Sigmoid colon (tissue), 7 donors: Measurements from ENCODE around the gene CLN6. TPM values are rescaled to one million over a fixed set of nuclear protein-coding genes. Genes with fewer than 3 reads are reported as not detected.

Source experiments
- DNase-seq: peaks from one replicate; pipeline ENCODE4 v3.0.0-alpha.2; 2019
- H3K27ac ChIP-seq, 4 donors: fragments of 200-600 bp; sonication (generic); one replicate each; pipeline ENCODE4 v1.5.1; 2016 to 2019; ENCODE audit warnings: mild to moderate bottlenecking in 1 of 4
- H3K27me3 ChIP-seq, 3 donors: fragments of 200-600 bp; sonication (generic); one replicate each; pipeline ENCODE4 v1.5.1; 2019; ENCODE audit warnings: mild to moderate bottlenecking in 1 of 3
- H3K36me3 ChIP-seq, 4 donors: fragments of 200-600 bp; sonication (generic); one replicate each; pipeline ENCODE4 v1.5.1; 2016 to 2019
- H3K4me1 ChIP-seq, 4 donors: fragments of 200-600 bp; sonication (generic); one replicate each; pipeline ENCODE4 v1.5.1; 2017 to 2019
- H3K4me3 ChIP-seq, 4 donors: fragments of 200-600 bp; sonication (generic); one replicate each; pipeline ENCODE4 v1.5.1; 2017 to 2019; ENCODE audit warnings: mild to moderate bottlenecking in 2 of 4, moderate library complexity in 1 of 4
- H3K9me3 ChIP-seq, 4 donors: fragments of 200-600 bp in 3 of 4; sonication (generic) in 3 of 4; one replicate each; pipeline versions ENCODE4 v1.5.1 to v1.6.1; 2013 to 2019
- CTCF ChIP-seq, 4 experiments: fragments of 450-650 bp in 3 of 4; fragments of 200-600 bp in 1 of 4; IDR thresholded peaks; one replicate each; pipeline ENCODE4 v1.5.1; 2016 to 2019; ENCODE audit warnings: antibody characterized with exemption in 4 of 4, mild to moderate bottlenecking in 3 of 4, moderate library complexity in 2 of 4
- EP300 ChIP-seq, 4 donors: sonication (generic); formaldehyde crosslinking; IDR thresholded peaks; one replicate each; pipeline ENCODE4 v1.6.1; 2017; ENCODE audit warnings: antibody characterized with exemption in 4 of 4
- POLR2A ChIP-seq, 2 donors: fragments of 450-650 bp; IDR thresholded peaks; one replicate each; pipeline ENCODE4 v1.6.1; 2016; ENCODE audit warnings: antibody characterized with exemption in 2 of 2, mild to moderate bottlenecking in 2 of 2, moderate library complexity in 2 of 2
- POLR2AphosphoS5 ChIP-seq, 4 donors: sonication (generic); formaldehyde crosslinking; IDR thresholded peaks; one replicate each; pipeline ENCODE4 v1.6.1; 2017; ENCODE audit warnings: antibody characterized with exemption in 4 of 4
- WGBS, 2 donors: extraction: QIAGEN DNeasy Blood & Tissue Kit; methylation state at CpG; one replicate each; pipeline ENCODE4 v1.1.7; 2013; 5-methylcytosine and 5-hydroxymethylcytosine counted together
- intact Hi-C: fragments of 100-400 bp; cut with DNase I; formaldehyde crosslinking; loops from one replicate; pipeline ENCODE4 v1.15.1; 2023
- polyA plus RNA-seq, 3 donors: library from polyadenylated mRNA; stranded (reverse); fragments of 200-250 nt; gene quantifications; one replicate each; pipeline ENCODE4 v1.2.3, GENCODE V29; 2013
- total RNA-seq, 4 donors: library from RNA; depleted of rRNA; stranded (reverse); fragments of >200 nt; gene quantifications; one replicate each; pipeline ENCODE4 v1.1.0, GENCODE V29; 2016
- donor health status: healthy with polysubstance abuse.
- donor health status: Bipolar disorder and iron deficiency.
- donor health status: healthy.

The CLN6 gene
- total and polyA plus RNA-seq, 7 donors = 5.4 to 43.3 (median 10.4) TPM

GRCh38 chr15:68210821-68211655 lies 18.5 kb downstream of the CLN6 start:
- Histone ChIP-seq H3K27me3 (no peaks in the 10 kb centered on the region), H3K27ac (peak overlapping the region in 3 of 4 donors; percentile 32 to 60 (median 54)), H3K4me3 (peak overlapping the region in 3 of 4 donors; percentile 27 to 37 (median 35)), H3K9me3 (no peaks in the 10 kb centered on the region), H3K4me1 (peaks cover 0 to 20% (median 18%) of the 10 kb centered on the region in 4 donors), H3K36me3 (peaks cover 0 to under 1% (median 0%) of the 10 kb centered on the region in 4 donors)
- peak; percentile 87 for DNase-seq
- intact Hi-C loops = loop anchor here (2.0 to 10.0 kb wide), 2 partner anchors 156 to 348 kb away; partner anchors contain the start of gene PIAS1
- WGBS, 2 donors = 45 to 57% methylated on average over 23 of the region's 23 CpGs
- peak; percentile 93 to 97 (median 94) for TF ChIP-seq CTCF (IDR thresholded peaks at IDR 0.05)
- peak in 1 of 4 donors; percentile 43 for TF ChIP-seq POLR2AphosphoS5 (IDR thresholded peaks at IDR 0.05)
- no peak for TF ChIP-seq EP300 (IDR thresholded peaks at IDR 0.05)
- TF ChIP-seq POLR2A (IDR thresholded peaks at IDR 0.05) = no peak

GRCh38 chr15:68210409-68210756 lies 19.1 kb downstream of the CLN6 start:
- Histone ChIP-seq H3K4me1 (peaks cover 0 to 26% (median 24%) of the 10 kb centered on the region in 4 donors), H3K4me3 (peak overlapping the region in 3 of 4 donors; percentile 27 to 37 (median 35)), H3K27me3 (no peaks in the 10 kb centered on the region), H3K36me3 (no peaks in the 10 kb centered on the region), H3K27ac (peak overlapping the region in 3 of 4 donors; percentile 32 to 60 (median 54)), H3K9me3 (no peaks in the 10 kb centered on the region)
- intact Hi-C loops = loop anchor here (2.0 to 10.0 kb wide), 2 partner anchors 156 to 348 kb away; partner anchors contain the start of gene PIAS1
- no peak for TF ChIP-seq POLR2AphosphoS5 (IDR thresholded peaks at IDR 0.05)
- TF ChIP-seq POLR2A (IDR thresholded peaks at IDR 0.05) = no peak
- no peak for TF ChIP-seq CTCF (IDR thresholded peaks at IDR 0.05)
- no peak for DNase-seq
- WGBS, 2 donors = 79 to 82% methylated on average over 9 of the region's 9 CpGs

GRCh38 chr15:68209735-68210408 lies 19.7 kb downstream of the CLN6 start:
- WGBS, 2 donors = 57 to 76% methylated on average over 13 of the region's 13 CpGs
- Histone ChIP-seq H3K4me1 (peaks cover 0 to 31% (median 29%) of the 10 kb centered on the region in 4 donors), H3K27ac (peak overlapping the region in 1 of 4 donors; percentile 60), H3K27me3 (no peaks in the 10 kb centered on the region), H3K9me3 (no peaks in the 10 kb centered on the region), H3K4me3 (no peak overlapping the region), H3K36me3 (no peaks in the 10 kb centered on the region)
- intact Hi-C loops = loop anchor here (2.0 to 10.0 kb wide), 3 partner anchors 155 to 665 kb away; partner anchors contain the start of genes MAP2K5 and PIAS1
- DNase-seq = peak; percentile 62
- TF ChIP-seq CTCF (IDR thresholded peaks at IDR 0.05) = no peak
- TF ChIP-seq POLR2AphosphoS5 (IDR thresholded peaks at IDR 0.05) = no peak
- TF ChIP-seq EP300 (IDR thresholded peaks at IDR 0.05) = no peak
- no peak for TF ChIP-seq POLR2A (IDR thresholded peaks at IDR 0.05)

- Histone ChIP-seq H3K9me3 (no peaks in the 10 kb centered on the region), H3K27me3 (no peaks in the 10 kb centered on the region), H3K4me1 (peaks cover 0 to 37% (median 35%) of the 10 kb centered on the region in 4 donors), H3K36me3 (no peaks in the 10 kb centered on the region), H3K27ac (no peak overlapping the region), H3K4me3 (no peak overlapping the region)
- intact Hi-C loops = loop anchor here (10.0 kb wide), 1 partner anchor 664 kb away; the partner anchor contains the start of gene MAP2K5
- no peak for TF ChIP-seq POLR2A (IDR thresholded peaks at IDR 0.05)
- DNase-seq = peak; percentile 63
- WGBS, 2 donors = 78 to 88% methylated on average over 7 of the region's 7 CpGs
These were observed 20.3 kb downstream of the CLN6 start for GRCh38 chr15:68209272-68209671.
